Caco-2 (cell line): ENCODE measurements around the gene SNU13. TPM values are rescaled to one million over a fixed set of nuclear protein-coding genes. Genes with fewer than 3 reads are reported as not detected.

Experiments
- BruUV-seq: library from RNA; stranded (reverse); fragments of 400-500 nt; replicated peaks from 2 replicates; lab custom pipeline; 2021; lab: Mats Ljungman, UMichigan
- CTCF ChIA-PET: fragments of 300-600 bp; sonication (Branson Sonifier 250); formaldehyde crosslinking; loops from one replicate; lab custom pipeline; 2022; ENCODE audit warnings: antibody characterized with exemption; lab: Charles Lee
- POLR2A ChIA-PET: fragments of 300-600 bp; sonication (Branson Sonifier 250); formaldehyde crosslinking; loops from one replicate; lab custom pipeline; 2022; ENCODE audit warnings: antibody characterized with exemption; lab: Charles Lee
- DNase-seq, 2 experiments: peaks; one replicate each; pipeline versions ENCODE4 v3.0.0 to v3.0.0-alpha.2; 2020 to 2022
- H3K27me3 ChIP-seq: replicated peaks from 2 replicates; pipeline ENCODE4 v1.6.0; 2011; ENCODE audit warnings: low read length; ENCODE audit not compliant: control insufficient read depth, insufficient read depth
- H3K36me3 ChIP-seq: 2 replicates; pipeline ENCODE4 v1.5.1; 2011; ENCODE audit warnings: low read length; ENCODE audit not compliant: control insufficient read depth, insufficient read depth
- H3K4me1 ChIP-seq: fragments of 250-450 bp; sonication (Bioruptor Pico); 2 replicates; pipeline ENCODE4 v1.5.1; 2020; ENCODE audit warnings: mild to moderate bottlenecking
- H3K4me3 ChIP-seq: 2 replicates; pipeline ENCODE4 v1.5.1; 2011; ENCODE audit warnings: low read depth, mild to moderate bottlenecking, control low read depth, low read length
- H3K9me3 ChIP-seq: fragments of 250-450 bp; sonication (Bioruptor Pico); 2 replicates; pipeline ENCODE4 v1.5.1; 2020; ENCODE audit warnings: mild to moderate bottlenecking, moderate library complexity
- H3K27ac Mint-ChIP-seq: one replicate; pipeline ENCODE4 v1.8.0; 2022; ENCODE audit warnings: mixed read lengths; ENCODE audit not compliant: unreplicated experiment
- H3K27me3 Mint-ChIP-seq: one replicate; pipeline ENCODE4 v1.8.0; 2022; ENCODE audit warnings: mixed read lengths; ENCODE audit not compliant: insufficient read depth, unreplicated experiment
- H3K36me3 Mint-ChIP-seq: one replicate; pipeline ENCODE4 v1.8.0; 2022; ENCODE audit warnings: mild to moderate bottlenecking, mixed read lengths; ENCODE audit not compliant: insufficient read depth, unreplicated experiment
- H3K4me1 Mint-ChIP-seq: one replicate; pipeline ENCODE4 v1.8.0; 2022; ENCODE audit warnings: low read depth, mixed read lengths; ENCODE audit not compliant: unreplicated experiment
- H3K4me3 Mint-ChIP-seq: one replicate; pipeline ENCODE4 v1.8.0; 2022; ENCODE audit warnings: mild to moderate bottlenecking, moderate library complexity, mixed read lengths; ENCODE audit not compliant: unreplicated experiment
- H3K9me3 Mint-ChIP-seq: one replicate; pipeline ENCODE4 v1.8.0; 2022; ENCODE audit warnings: mixed read lengths; ENCODE audit not compliant: unreplicated experiment
- intact Hi-C: fragments of 100-400 bp; cut with micrococcal nuclease; formaldehyde crosslinking; loops from one replicate; pipeline ENCODE4 v1.10.0; 2022; ENCODE audit not compliant: unreplicated experiment
- total RNA-seq: library from RNA; stranded (reverse); gene quantifications from 2 replicates; pipeline ENCODE4 v1.2.3, GENCODE V29; 2022
- TF ChIP-seq, protein P1 (sequence below), 2 experiments: fragments of 200-600 bp in 1 of 2; IDR thresholded peaks; 1 replicate in 1 of 2; 2 replicates in 1 of 2; pipeline versions ENCODE4 v1.5.1 to v1.8.0; 2011 to 2022; ENCODE audit warnings: antibody characterized with exemption in 1 of 2, control low read depth in 1 of 2, inconsistent platforms in 1 of 2, low read depth in 1 of 2, low read length in 1 of 2, mild to moderate bottlenecking in 1 of 2, moderate library complexity in 1 of 2; ENCODE audit not compliant: insufficient read depth in 1 of 2, severe bottlenecking in 1 of 2, unreplicated experiment in 1 of 2

The SNU13 gene
- total RNA-seq, 1 experiment from 2014 or later, result 172 TPM

DNA sequence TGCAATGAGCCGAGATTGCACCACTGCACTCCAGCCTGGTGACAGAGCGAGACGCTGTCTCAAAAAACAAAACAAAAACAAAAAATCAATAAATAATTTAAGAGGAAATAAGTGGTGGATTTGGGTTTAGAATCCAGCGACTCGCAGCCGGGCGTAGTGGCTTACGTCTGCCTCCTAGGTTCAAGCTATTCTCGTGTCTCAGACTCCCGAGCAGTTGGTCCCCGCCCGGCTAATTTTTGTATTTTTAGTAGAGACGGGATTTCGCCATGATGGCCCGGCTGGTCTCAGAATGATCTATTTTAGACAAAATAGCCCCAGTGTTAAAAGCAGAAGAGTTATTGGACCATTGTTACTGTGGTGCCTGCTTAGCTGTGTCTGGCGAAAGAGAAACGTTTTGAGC is 29.8 kb downstream of the SNU13 start:
- peaks cover 88% of the 10 kb centered on the region for H3K36me3 Mint-ChIP-seq
- no peaks in the 10 kb centered on the region for H3K4me1 Mint-ChIP-seq
- Histone ChIP-seq H3K27me3 (no peaks in the 10 kb centered on the region), H3K9me3 (no peaks in the 10 kb centered on the region), H3K4me3 (no peak overlapping the region), H3K36me3 (no peaks in the 10 kb centered on the region), H3K4me1 (no peaks in the 10 kb centered on the region)
- H3K27ac Mint-ChIP-seq, result no peak overlapping the region
- no peak overlapping the region for H3K4me3 Mint-ChIP-seq
- intact Hi-C loops, result no loop called here
- POLR2A ChIA-PET, result no interaction called here
- no peak for DNase-seq
- no peaks in the 10 kb centered on the region for H3K9me3 Mint-ChIP-seq
- TF ChIP-seq, protein P1, sequence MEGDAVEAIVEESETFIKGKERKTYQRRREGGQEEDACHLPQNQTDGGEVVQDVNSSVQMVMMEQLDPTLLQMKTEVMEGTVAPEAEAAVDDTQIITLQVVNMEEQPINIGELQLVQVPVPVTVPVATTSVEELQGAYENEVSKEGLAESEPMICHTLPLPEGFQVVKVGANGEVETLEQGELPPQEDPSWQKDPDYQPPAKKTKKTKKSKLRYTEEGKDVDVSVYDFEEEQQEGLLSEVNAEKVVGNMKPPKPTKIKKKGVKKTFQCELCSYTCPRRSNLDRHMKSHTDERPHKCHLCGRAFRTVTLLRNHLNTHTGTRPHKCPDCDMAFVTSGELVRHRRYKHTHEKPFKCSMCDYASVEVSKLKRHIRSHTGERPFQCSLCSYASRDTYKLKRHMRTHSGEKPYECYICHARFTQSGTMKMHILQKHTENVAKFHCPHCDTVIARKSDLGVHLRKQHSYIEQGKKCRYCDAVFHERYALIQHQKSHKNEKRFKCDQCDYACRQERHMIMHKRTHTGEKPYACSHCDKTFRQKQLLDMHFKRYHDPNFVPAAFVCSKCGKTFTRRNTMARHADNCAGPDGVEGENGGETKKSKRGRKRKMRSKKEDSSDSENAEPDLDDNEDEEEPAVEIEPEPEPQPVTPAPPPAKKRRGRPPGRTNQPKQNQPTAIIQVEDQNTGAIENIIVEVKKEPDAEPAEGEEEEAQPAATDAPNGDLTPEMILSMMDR (IDR thresholded peaks at IDR 0.05; ENCODE audit: insufficient read depth in 1 of 2, low read depth in 1 of 2, low read length in 1 of 2, severe bottlenecking in 1 of 2, unreplicated experiment in 1 of 2), result no peak
- CTCF ChIA-PET, result no interaction called here
- H3K27me3 Mint-ChIP-seq, result no peaks in the 10 kb centered on the region
- no TSS peak for BruUV-seq

DNA sequence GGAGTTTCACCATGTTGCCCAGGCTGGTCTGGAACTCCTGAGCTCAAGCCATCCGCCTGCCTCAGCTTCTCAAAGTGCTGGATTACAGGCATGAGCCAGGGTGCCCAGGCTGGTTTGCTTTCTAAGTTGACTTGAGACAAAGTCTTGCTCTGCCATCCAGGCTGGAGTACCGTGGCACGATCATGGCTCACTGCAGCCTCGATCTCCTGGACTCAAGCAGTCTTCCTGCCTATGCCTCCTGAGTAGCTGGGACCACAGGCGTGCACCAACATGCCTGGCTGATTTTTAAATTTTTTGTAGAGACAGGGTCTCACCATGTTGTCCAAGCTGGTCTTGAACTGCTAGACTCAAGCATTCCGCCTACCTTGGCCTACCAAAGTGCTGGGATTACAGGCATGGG is 31.0 kb downstream of the SNU13 start:
- Mint-ChIP-seq H3K27me3 (no peaks in the 10 kb centered on the region), H3K9me3 (no peaks in the 10 kb centered on the region), H3K27ac (no peak overlapping the region), H3K4me1 (no peaks in the 10 kb centered on the region), H3K4me3 (no peak overlapping the region), H3K36me3 (peaks cover 94% of the 10 kb centered on the region)
- H3K9me3 ChIP-seq, result no peaks in the 10 kb centered on the region
- ChIA-PET POLR2A (no interaction called here), CTCF (no interaction called here)
- intact Hi-C loops, result no loop called here
- H3K4me1 ChIP-seq, result no peaks in the 10 kb centered on the region
- H3K36me3 ChIP-seq, result peaks cover 2% of the 10 kb centered on the region; the same call in 1 of the 2 replicates
- no peak for DNase-seq
- no peak overlapping the region for H3K4me3 ChIP-seq
- TF ChIP-seq, protein P1 (IDR thresholded peaks at IDR 0.05; ENCODE audit: insufficient read depth in 1 of 2, low read depth in 1 of 2, low read length in 1 of 2, severe bottlenecking in 1 of 2, unreplicated experiment in 1 of 2), result no peak
- BruUV-seq, result no TSS peak
- no peaks in the 10 kb centered on the region for H3K27me3 ChIP-seq

DNA sequence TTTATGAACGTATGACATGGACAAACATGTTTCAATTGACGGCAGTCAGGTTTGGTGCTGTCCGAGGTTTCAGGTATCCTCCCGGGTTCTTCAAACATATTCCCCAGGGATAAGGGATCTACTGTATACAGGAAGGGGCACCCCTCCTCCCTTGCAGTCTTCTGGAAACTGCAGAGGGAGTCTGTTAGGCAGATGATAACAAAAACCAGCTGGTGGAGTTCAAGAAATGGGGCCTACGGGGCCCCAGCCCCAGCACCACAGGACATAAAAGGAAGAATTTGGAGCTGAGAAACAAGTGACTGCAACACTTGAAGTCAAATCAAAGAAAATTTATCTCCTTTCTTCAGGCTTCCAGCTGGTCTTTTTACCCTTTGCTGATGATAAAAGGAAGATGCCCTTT is 32.1 kb downstream of the SNU13 start:
- Histone ChIP-seq H3K36me3 (peaks cover 5% of the 10 kb centered on the region; the same call in 1 of the 2 replicates), H3K9me3 (no peaks in the 10 kb centered on the region), H3K4me1 (no peaks in the 10 kb centered on the region), H3K4me3 (no peak overlapping the region), H3K27me3 (no peaks in the 10 kb centered on the region)
- peaks cover 100% of the 10 kb centered on the region for H3K36me3 Mint-ChIP-seq
- H3K9me3 Mint-ChIP-seq, result no peaks in the 10 kb centered on the region
- no peak overlapping the region for H3K27ac Mint-ChIP-seq
- TF ChIP-seq, protein P1 (IDR thresholded peaks at IDR 0.05; ENCODE audit: insufficient read depth in 1 of 2, low read depth in 1 of 2, low read length in 1 of 2, severe bottlenecking in 1 of 2, unreplicated experiment in 1 of 2), result no peak
- POLR2A ChIA-PET, result interaction anchor here (0.6 kb wide), 2 partner anchors 127 to 433 kb away, joined by 3 to 7 read pairs; no protein-coding TSS in a partner anchor
- no peaks in the 10 kb centered on the region for H3K27me3 Mint-ChIP-seq
- no peak for DNase-seq
- no peak overlapping the region for H3K4me3 Mint-ChIP-seq
- CTCF ChIA-PET, result no interaction called here
- H3K4me1 Mint-ChIP-seq, result no peaks in the 10 kb centered on the region
- BruUV-seq, result no TSS peak
- intact Hi-C loops, result no loop called here
